SK-N-SH (cell line): ENCODE results near the gene MYDGF. TPM values are rescaled to one million over a fixed set of nuclear protein-coding genes. Genes with fewer than 3 reads are reported as not detected.

Source experiments
- CTCF ChIA-PET: fragments of 300-600, 350-600 bp; formaldehyde crosslinking; extraction: SDS; loops from one replicate; lab custom pipeline; 2021; lab: Yijun Ruan, JAX
- POLR2A ChIA-PET: fragments of 350-600 bp; sonication (Branson Sonifier 250); formaldehyde crosslinking; extraction: SDS; loops from one replicate; lab custom pipeline; 2020; ENCODE audit warnings: antibody characterized with exemption, inconsistent platforms; lab: Yijun Ruan, JAX
- DNase-seq: peaks from one replicate; pipeline ENCODE4 v3.0.0; 2012
- H2AFZ ChIP-seq: fragments of 200-600 bp; sonication (generic); 2 replicates; pipeline ENCODE4 v1.8.1; 2016; ENCODE audit warnings: antibody characterized with exemption, mild to moderate bottlenecking, low read depth
- H3F3A ChIP-seq: fragments of 200-600 bp; sonication (generic); replicated peaks from 2 replicates; pipeline ENCODE3; 2016; ENCODE audit warnings: antibody characterized with exemption, mild to moderate bottlenecking; ENCODE audit not compliant: insufficient read depth
- H3K27ac ChIP-seq, 2 experiments: fragments of 200-500 bp in 1 of 2; fragments of 200-600 bp in 1 of 2; sonication (Bioruptor generic) in 1 of 2; sonication (generic), shearing (Covaris generic) in 1 of 2; 2 replicates each; pipeline versions ENCODE4 v1.5.1 to v1.6.1; 2014 to 2016; ENCODE audit warnings: low read depth in 2 of 2, inconsistent platforms in 1 of 2, low read length in 1 of 2, mild to moderate bottlenecking in 1 of 2, mixed read lengths in 1 of 2
- H3K27me3 ChIP-seq: fragments of 200-600 bp; sonication (generic), shearing (Covaris generic); 2 replicates; pipeline ENCODE4 v1.6.1; 2016; ENCODE audit warnings: mixed run types; ENCODE audit not compliant: insufficient read depth
- H3K36me3 ChIP-seq, 2 experiments: fragments of 200-500 bp in 1 of 2; fragments of 200-600 bp in 1 of 2; sonication (Bioruptor generic) in 1 of 2; sonication (generic) in 1 of 2; replicated peaks in 1 of 2; 2 replicates each; pipeline versions ENCODE3 to v1.5.1; 2014 to 2016; ENCODE audit warnings: low read length in 1 of 2, mild to moderate bottlenecking in 1 of 2; ENCODE audit not compliant: insufficient read depth in 2 of 2, control insufficient read depth in 1 of 2
- H3K4me1 ChIP-seq, 2 experiments: fragments of 200-500 bp in 1 of 2; fragments of 200-600 bp in 1 of 2; sonication (Bioruptor generic) in 1 of 2; sonication (generic), shearing (Covaris generic) in 1 of 2; 2 replicates each; pipeline versions ENCODE4 v1.5.1 to v1.6.1; 2014 to 2016; ENCODE audit warnings: low read depth in 1 of 2, low read length in 1 of 2, mixed run types in 1 of 2; ENCODE audit not compliant: insufficient read depth in 2 of 2, control insufficient read depth in 1 of 2
- H3K4me2 ChIP-seq: fragments of 200-600 bp; sonication (generic), shearing (Covaris generic); 2 replicates; pipeline ENCODE4 v1.6.1; 2017; ENCODE audit warnings: mixed run types
- H3K4me3 ChIP-seq, 2 experiments: fragments of 200-500 bp in 1 of 2; fragments of 200-600 bp in 1 of 2; sonication (Bioruptor generic) in 1 of 2; sonication (generic), shearing (Covaris generic) in 1 of 2; 2 replicates each; pipeline versions ENCODE4 v1.5.1 to v1.8.1; 2014 to 2016; ENCODE audit warnings: low read depth in 2 of 2, inconsistent platforms in 1 of 2, low read length in 1 of 2, mild to moderate bottlenecking in 1 of 2, mixed read lengths in 1 of 2, moderate library complexity in 1 of 2
- H3K79me2 ChIP-seq: fragments of 200-600 bp; sonication (generic); 2 replicates; pipeline ENCODE4 v1.8.1; 2017; ENCODE audit warnings: mild to moderate bottlenecking; ENCODE audit not compliant: insufficient read depth
- H3K9ac ChIP-seq: fragments of 200-600 bp; sonication (generic); 2 replicates; pipeline ENCODE4 v1.6.1; 2017; ENCODE audit warnings: mixed run types
- H3K9me2 ChIP-seq: fragments of 200-600 bp; sonication (generic); 2 replicates; pipeline ENCODE4 v1.6.1; 2017; ENCODE audit warnings: mixed run types
- H3K9me3 ChIP-seq: fragments of 200-600 bp; sonication (generic); 2 replicates; pipeline ENCODE4 v1.6.1; 2017; ENCODE audit warnings: mixed run types, mild to moderate bottlenecking, moderate library complexity
- H4K20me1 ChIP-seq: fragments of 200-600 bp; sonication (generic); 2 replicates; pipeline ENCODE4 v1.6.1; 2017; ENCODE audit warnings: mild to moderate bottlenecking, mixed run types; ENCODE audit not compliant: insufficient read depth
- CHD2 ChIP-seq: fragments of 150-350 bp; IDR thresholded peaks from 2 replicates; pipeline ENCODE4 v1.6.1; 2018; ENCODE audit warnings: low read length; ENCODE audit not compliant: partially characterized antibody
- CTCF ChIP-seq: fragments of 200-600 bp; sonication (generic); IDR thresholded peaks from 2 replicates; pipeline ENCODE4 v1.6.1; 2017; ENCODE audit warnings: antibody characterized with exemption, mild to moderate bottlenecking, moderate library complexity
- EP300 ChIP-seq, 2 experiments: IDR thresholded peaks; 2 replicates each; pipeline versions ENCODE4 v1.4.0 to v1.6.1; 2012; ENCODE audit warnings: borderline replicate concordance in 1 of 2, low read depth in 1 of 2, low read length in 1 of 2
- FOSL2 ChIP-seq: IDR thresholded peaks from 2 replicates; pipeline ENCODE4 v1.4.0; 2012; ENCODE audit warnings: low read depth, mild to moderate bottlenecking, moderate library complexity, borderline replicate concordance
- FOXJ3 ChIP-seq: sonication (generic); formaldehyde crosslinking; IDR thresholded peaks from 2 replicates; pipeline ENCODE4 v1.5.1; 2020; ENCODE audit warnings: mild to moderate bottlenecking, missing genetic modification reagents
- JUND ChIP-seq: IDR thresholded peaks from 2 replicates; pipeline ENCODE4 v1.4.0; 2012
- POLR2AphosphoS5 ChIP-seq: IDR thresholded peaks from 2 replicates; pipeline ENCODE4 v1.6.1; 2012; ENCODE audit warnings: low read depth, low read length
- RAD21 ChIP-seq: IDR thresholded peaks from 2 replicates; pipeline ENCODE4 v1.6.1; 2012; ENCODE audit warnings: mild to moderate bottlenecking, low read length
- RCOR1 ChIP-seq: fragments of 150-350 bp; IDR thresholded peaks from 2 replicates; pipeline ENCODE4 v1.6.1; 2017; ENCODE audit warnings: antibody characterized with exemption, low read length
- RFX5 ChIP-seq: IDR thresholded peaks from 2 replicates; pipeline ENCODE4 v1.6.1; 2012; ENCODE audit warnings: mild to moderate bottlenecking, improper control_type of control experiment, low read length
- SIN3A ChIP-seq: IDR thresholded peaks from 2 replicates; pipeline ENCODE4 v1.6.1; 2012; ENCODE audit warnings: low read depth, mild to moderate bottlenecking, low read length, moderate library complexity, borderline replicate concordance
- TCF12 ChIP-seq: IDR thresholded peaks from 2 replicates; pipeline ENCODE4 v1.4.0; 2012
- USF1 ChIP-seq: IDR thresholded peaks from 2 replicates; pipeline ENCODE4 v1.4.0; 2012; ENCODE audit warnings: low read depth, borderline replicate concordance
- YY1 ChIP-seq: IDR thresholded peaks from 2 replicates; pipeline ENCODE4 v1.4.0; 2012; ENCODE audit warnings: low read depth, mild to moderate bottlenecking
- WGBS: methylation state at CpG from one replicate; pipeline ENCODE4 v1.1.6; 2017; ENCODE audit warnings: low lambda C conversion rate; 5-methylcytosine and 5-hydroxymethylcytosine counted together
- polyA plus RNA-seq, 3 experiments: library from polyadenylated mRNA; depleted of rRNA; stranded (reverse); fragments of >200 nt; gene quantifications; 2 replicates each; pipeline ENCODE4 v1.2.3, GENCODE V29; 2012
- TF ChIP-seq, protein P1 (sequence below): IDR thresholded peaks from 2 replicates; pipeline ENCODE4 v1.6.1; 2012; ENCODE audit warnings: mild to moderate bottlenecking, low read depth, low read length, moderate library complexity
- TF ChIP-seq, protein P2 (sequence below): fragments of 150-350 bp; IDR thresholded peaks from 2 replicates; pipeline ENCODE4 v1.6.1; 2017; ENCODE audit warnings: antibody characterized with exemption, low read length, low read depth, borderline replicate concordance
- TF ChIP-seq, protein P3 (sequence below): IDR thresholded peaks from 2 replicates; pipeline ENCODE4; 2012

The MYDGF gene
- polyA plus RNA-seq, 1 of the 3 experiments (the other 2 are of a cell fraction) = 312 TPM

DNA sequence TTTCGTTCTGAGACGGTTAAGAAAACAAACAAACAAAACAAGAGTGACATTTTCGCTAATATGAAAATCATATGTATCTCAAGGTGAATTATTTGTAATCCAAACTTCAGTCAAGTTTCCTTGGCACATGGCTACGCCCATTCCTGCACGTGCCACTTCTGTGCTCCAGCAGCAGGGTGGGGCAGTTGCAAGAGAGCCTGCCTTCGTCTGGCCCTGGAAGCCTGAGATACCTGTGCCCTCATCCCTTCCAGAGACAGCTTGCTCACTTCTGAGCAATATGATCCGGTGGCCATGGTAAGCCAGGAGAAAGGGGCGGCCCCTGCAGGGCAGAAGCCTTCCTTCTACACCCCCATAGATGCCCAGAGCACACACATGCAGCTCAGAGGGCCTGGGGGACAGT, 31.4 kb upstream of the MYDGF start:
- Histone ChIP-seq H3K79me2 (no peaks in the 10 kb centered on the region), H4K20me1 (no peaks in the 10 kb centered on the region), H3K36me3 (peaks cover 24 to 52% of the 10 kb centered on the region in 2 experiments), H3K27ac (no peak overlapping the region), H3K9ac (no peak overlapping the region), H3K4me3 (no peak overlapping the region), H3K4me2 (no peak overlapping the region), H2AFZ (no peak overlapping the region), H3K4me1 (peaks cover 0 to 10% of the 10 kb centered on the region in 2 experiments; a peak in 2 of 4 replicates), H3K9me2 (no peaks in the 10 kb centered on the region), H3K27me3 (no peaks in the 10 kb centered on the region), H3F3A (peaks cover 15% of the 10 kb centered on the region), H3K9me3 (no peaks in the 10 kb centered on the region)
- no peak for DNase-seq
- POLR2A ChIA-PET = no interaction called here
- TF ChIP-seq RFX5 (no peak), FOXJ3 (CRISPR knock-in tag) (no peak), JUND (no peak), YY1 (no peak), RCOR1 (no peak), EP300 (IDR thresholded peaks at IDR 0.05; ENCODE audit: borderline replicate concordance in 1 of 2, low read depth in 1 of 2, low read length in 1 of 2) (no peak), TCF12 (no peak), CTCF (no peak), SIN3A (no peak), RAD21 (no peak), POLR2AphosphoS5 (no peak), FOSL2 (no peak), CHD2 (no peak), USF1 (no peak)
- TF ChIP-seq, protein P1, sequence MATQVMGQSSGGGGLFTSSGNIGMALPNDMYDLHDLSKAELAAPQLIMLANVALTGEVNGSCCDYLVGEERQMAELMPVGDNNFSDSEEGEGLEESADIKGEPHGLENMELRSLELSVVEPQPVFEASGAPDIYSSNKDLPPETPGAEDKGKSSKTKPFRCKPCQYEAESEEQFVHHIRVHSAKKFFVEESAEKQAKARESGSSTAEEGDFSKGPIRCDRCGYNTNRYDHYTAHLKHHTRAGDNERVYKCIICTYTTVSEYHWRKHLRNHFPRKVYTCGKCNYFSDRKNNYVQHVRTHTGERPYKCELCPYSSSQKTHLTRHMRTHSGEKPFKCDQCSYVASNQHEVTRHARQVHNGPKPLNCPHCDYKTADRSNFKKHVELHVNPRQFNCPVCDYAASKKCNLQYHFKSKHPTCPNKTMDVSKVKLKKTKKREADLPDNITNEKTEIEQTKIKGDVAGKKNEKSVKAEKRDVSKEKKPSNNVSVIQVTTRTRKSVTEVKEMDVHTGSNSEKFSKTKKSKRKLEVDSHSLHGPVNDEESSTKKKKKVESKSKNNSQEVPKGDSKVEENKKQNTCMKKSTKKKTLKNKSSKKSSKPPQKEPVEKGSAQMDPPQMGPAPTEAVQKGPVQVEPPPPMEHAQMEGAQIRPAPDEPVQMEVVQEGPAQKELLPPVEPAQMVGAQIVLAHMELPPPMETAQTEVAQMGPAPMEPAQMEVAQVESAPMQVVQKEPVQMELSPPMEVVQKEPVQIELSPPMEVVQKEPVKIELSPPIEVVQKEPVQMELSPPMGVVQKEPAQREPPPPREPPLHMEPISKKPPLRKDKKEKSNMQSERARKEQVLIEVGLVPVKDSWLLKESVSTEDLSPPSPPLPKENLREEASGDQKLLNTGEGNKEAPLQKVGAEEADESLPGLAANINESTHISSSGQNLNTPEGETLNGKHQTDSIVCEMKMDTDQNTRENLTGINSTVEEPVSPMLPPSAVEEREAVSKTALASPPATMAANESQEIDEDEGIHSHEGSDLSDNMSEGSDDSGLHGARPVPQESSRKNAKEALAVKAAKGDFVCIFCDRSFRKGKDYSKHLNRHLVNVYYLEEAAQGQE = no peak
- TF ChIP-seq, protein P2, sequence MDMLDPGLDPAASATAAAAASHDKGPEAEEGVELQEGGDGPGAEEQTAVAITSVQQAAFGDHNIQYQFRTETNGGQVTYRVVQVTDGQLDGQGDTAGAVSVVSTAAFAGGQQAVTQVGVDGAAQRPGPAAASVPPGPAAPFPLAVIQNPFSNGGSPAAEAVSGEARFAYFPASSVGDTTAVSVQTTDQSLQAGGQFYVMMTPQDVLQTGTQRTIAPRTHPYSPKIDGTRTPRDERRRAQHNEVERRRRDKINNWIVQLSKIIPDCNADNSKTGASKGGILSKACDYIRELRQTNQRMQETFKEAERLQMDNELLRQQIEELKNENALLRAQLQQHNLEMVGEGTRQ = no peak
- TF ChIP-seq, protein P3, sequence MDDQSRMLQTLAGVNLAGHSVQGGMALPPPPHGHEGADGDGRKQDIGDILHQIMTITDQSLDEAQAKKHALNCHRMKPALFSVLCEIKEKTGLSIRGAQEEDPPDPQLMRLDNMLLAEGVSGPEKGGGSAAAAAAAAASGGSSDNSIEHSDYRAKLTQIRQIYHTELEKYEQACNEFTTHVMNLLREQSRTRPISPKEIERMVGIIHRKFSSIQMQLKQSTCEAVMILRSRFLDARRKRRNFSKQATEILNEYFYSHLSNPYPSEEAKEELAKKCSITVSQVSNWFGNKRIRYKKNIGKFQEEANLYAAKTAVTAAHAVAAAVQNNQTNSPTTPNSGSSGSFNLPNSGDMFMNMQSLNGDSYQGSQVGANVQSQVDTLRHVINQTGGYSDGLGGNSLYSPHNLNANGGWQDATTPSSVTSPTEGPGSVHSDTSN = no peak
- CTCF ChIA-PET = interaction anchor here (0.9 kb wide), 1 partner anchor 10 kb away, joined by 4 read pairs; no protein-coding TSS in a partner anchor
- WGBS = 93% methylated on average over 7 of the region's 8 CpGs
